Measurements from ENCODE around the gene OTP. TPM values are rescaled to one million over a fixed set of nuclear protein-coding genes. Genes with fewer than 3 reads are reported as not detected.
A peak's percentile ranks its signal among the peaks of the same experiment; 100 is the strongest.

The OTP gene
- total and polyA plus RNA-seq, 2 experiments from 2014 or later: not detected

GRCh38 chr5:77629509-77630113 lies 8.9 kb downstream of the OTP start:
- H3K27me3 ChIP-seq: peaks cover 100% of the 10 kb centered on the region
- H3K4me3 ChIP-seq: peak overlapping the region; percentile 35
- no peaks in the 10 kb centered on the region for H3K9me3 ChIP-seq (ENCODE audit: low read depth)
- no peak for TF ChIP-seq CTCF (IDR thresholded peaks at IDR 0.05; ENCODE audit: low read depth, low read length)
- H3K4me1 ChIP-seq (ENCODE audit: low read depth): peaks cover 4% of the 10 kb centered on the region
- DNase-seq (ENCODE audit: low read depth in 1 of 2, low spot score in 1 of 2): no peak
- H3K36me3 ChIP-seq: no peaks in the 10 kb centered on the region
- H3K27ac ChIP-seq: no peak overlapping the region

- H3K27ac ChIP-seq: no peak overlapping the region
- no peaks in the 10 kb centered on the region for H3K36me3 ChIP-seq
- H3K4me1 ChIP-seq (ENCODE audit: low read depth): peaks cover 4% of the 10 kb centered on the region
- H3K9me3 ChIP-seq (ENCODE audit: low read depth): no peaks in the 10 kb centered on the region
- peak overlapping the region; percentile 35 for H3K4me3 ChIP-seq
- H3K27me3 ChIP-seq: peaks cover 100% of the 10 kb centered on the region
- no peak for DNase-seq (ENCODE audit: low read depth in 1 of 2, low spot score in 1 of 2)
- no peak for TF ChIP-seq CTCF (IDR thresholded peaks at IDR 0.05; ENCODE audit: low read depth, low read length)
Observed at GRCh38 chr5:77628840-77629508, 9.5 kb downstream of the OTP start.

DNA sequence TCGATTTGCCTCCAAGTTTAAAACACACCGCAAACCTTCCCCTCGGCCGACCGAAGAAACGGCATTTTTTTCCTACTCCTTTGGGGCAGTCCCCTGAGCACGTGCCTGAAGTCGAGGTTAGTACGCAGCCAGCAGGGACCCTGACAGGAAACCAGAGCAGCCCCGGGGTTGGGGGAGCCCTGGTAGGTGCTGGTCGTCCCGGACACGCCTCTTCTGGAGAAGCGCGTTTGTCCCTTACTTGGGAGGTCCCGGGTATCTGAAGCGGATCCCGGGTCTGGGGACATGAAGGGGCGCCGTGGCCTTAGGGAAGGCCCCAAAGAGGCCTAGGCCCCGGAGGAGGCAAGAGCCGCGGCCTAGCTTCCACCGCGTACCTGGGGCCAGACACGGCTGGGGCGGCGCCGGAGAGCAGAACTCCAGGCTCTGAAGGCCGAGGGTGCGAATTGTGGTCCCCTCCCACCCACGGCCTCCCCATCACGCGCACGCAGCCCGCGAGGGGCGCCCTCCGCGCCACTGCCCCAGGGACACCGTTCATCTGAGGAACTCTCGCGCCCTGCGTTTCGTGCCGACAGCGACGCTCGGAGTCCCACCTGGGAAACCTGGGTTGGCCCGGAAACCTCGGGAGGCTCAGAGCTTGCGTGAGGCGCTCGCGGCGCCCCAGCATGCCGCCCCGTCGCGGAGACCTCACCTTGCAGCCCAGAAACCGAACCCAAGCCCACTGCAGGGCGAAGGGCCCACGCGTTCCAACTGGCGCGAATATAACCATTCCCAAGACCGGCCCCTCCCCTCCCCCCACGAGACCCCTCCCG lies 10.4 kb downstream of the OTP start:
- H3K36me3 ChIP-seq: no peaks in the 10 kb centered on the region
- H3K4me3 ChIP-seq: no peak overlapping the region
- TF ChIP-seq CTCF (IDR thresholded peaks at IDR 0.05; ENCODE audit: low read depth, low read length): no peak
- peaks cover 100% of the 10 kb centered on the region for H3K27me3 ChIP-seq
- no peak for DNase-seq (ENCODE audit: low read depth in 1 of 2, low spot score in 1 of 2)
- no peaks in the 10 kb centered on the region for H3K9me3 ChIP-seq (ENCODE audit: low read depth)
- H3K27ac ChIP-seq: no peak overlapping the region
- peaks cover 4% of the 10 kb centered on the region for H3K4me1 ChIP-seq (ENCODE audit: low read depth)

GRCh38 chr5:77623203-77623740 lies 15.2 kb downstream of the OTP start:
- H3K27ac ChIP-seq: no peak overlapping the region
- no peaks in the 10 kb centered on the region for H3K9me3 ChIP-seq (ENCODE audit: low read depth)
- TF ChIP-seq CTCF (IDR thresholded peaks at IDR 0.05; ENCODE audit: low read depth, low read length): no peak
- H3K27me3 ChIP-seq: peaks cover 90% of the 10 kb centered on the region
- H3K36me3 ChIP-seq: no peaks in the 10 kb centered on the region
- H3K4me1 ChIP-seq (ENCODE audit: low read depth): no peaks in the 10 kb centered on the region
- DNase-seq (ENCODE audit: low read depth in 1 of 2, low spot score in 1 of 2): no peak
- H3K4me3 ChIP-seq: no peak overlapping the region

- H3K27me3 ChIP-seq: peaks cover 72% of the 10 kb centered on the region
- no peaks in the 10 kb centered on the region for H3K4me1 ChIP-seq (ENCODE audit: low read depth)
- no peak overlapping the region for H3K27ac ChIP-seq
- H3K4me3 ChIP-seq: no peak overlapping the region
- no peaks in the 10 kb centered on the region for H3K36me3 ChIP-seq
- DNase-seq (ENCODE audit: low read depth in 1 of 2, low spot score in 1 of 2): no peak
- no peaks in the 10 kb centered on the region for H3K9me3 ChIP-seq (ENCODE audit: low read depth)
- TF ChIP-seq CTCF (IDR thresholded peaks at IDR 0.05; ENCODE audit: low read depth, low read length): no peak
Observed at GRCh38 chr5:77621440-77621839, 17.1 kb downstream of the OTP start.
